Suprapubic skin (tissue), 4 donors: Measurements from ENCODE around the gene CCDC85A.

Experiments used
- CTCF ChIP-seq, 2 donors: fragments of 200-600 bp in 1 of 2; fragments of 450-650 bp in 1 of 2; sonication (generic) in 1 of 2; IDR thresholded peaks; one replicate each; pipeline ENCODE4 v1.5.1; 2016 to 2019; ENCODE audit warnings: antibody characterized with exemption in 2 of 2, mild to moderate bottlenecking in 1 of 2, moderate library complexity in 1 of 2
- POLR2A ChIP-seq, 2 donors: fragments of 450-650 bp; IDR thresholded peaks; one replicate each; pipeline ENCODE4 v1.6.1; 2017; ENCODE audit warnings: antibody characterized with exemption in 2 of 2, mild to moderate bottlenecking in 2 of 2, moderate library complexity in 2 of 2
- POLR2AphosphoS5 ChIP-seq, 3 donors: sonication (generic); formaldehyde crosslinking; IDR thresholded peaks; one replicate each; pipeline ENCODE4 v1.6.1; 2017; ENCODE audit warnings: antibody characterized with exemption in 3 of 3

GRCh38 chr2:56148825-56149224 is 35.0 kb upstream of the CCDC85A start:
- no peak for TF ChIP-seq CTCF (IDR thresholded peaks at IDR 0.05)
- TF ChIP-seq POLR2AphosphoS5 (IDR thresholded peaks at IDR 0.05), result no peak
- TF ChIP-seq POLR2A (IDR thresholded peaks at IDR 0.05), result no peak
